HG02970 (cell line): ENCODE results near the gene CITED2.
"Not testable (repeated sequence)": the region's sequence is repeated elsewhere in the genome, so short reads cannot be mapped to it uniquely, and the experiment has no call there.

Experiments
- ATAC-seq: cut with Tn5 transposase; IDR thresholded peaks from one replicate; pipeline ENCODE4 v1.9.1; 2021; ENCODE audit warnings: mild to moderate bottlenecking, moderate library complexity, moderate number of reproducible peaks; ENCODE audit not compliant: unreplicated experiment, low FRiP score

CITED2 gene

DNA sequence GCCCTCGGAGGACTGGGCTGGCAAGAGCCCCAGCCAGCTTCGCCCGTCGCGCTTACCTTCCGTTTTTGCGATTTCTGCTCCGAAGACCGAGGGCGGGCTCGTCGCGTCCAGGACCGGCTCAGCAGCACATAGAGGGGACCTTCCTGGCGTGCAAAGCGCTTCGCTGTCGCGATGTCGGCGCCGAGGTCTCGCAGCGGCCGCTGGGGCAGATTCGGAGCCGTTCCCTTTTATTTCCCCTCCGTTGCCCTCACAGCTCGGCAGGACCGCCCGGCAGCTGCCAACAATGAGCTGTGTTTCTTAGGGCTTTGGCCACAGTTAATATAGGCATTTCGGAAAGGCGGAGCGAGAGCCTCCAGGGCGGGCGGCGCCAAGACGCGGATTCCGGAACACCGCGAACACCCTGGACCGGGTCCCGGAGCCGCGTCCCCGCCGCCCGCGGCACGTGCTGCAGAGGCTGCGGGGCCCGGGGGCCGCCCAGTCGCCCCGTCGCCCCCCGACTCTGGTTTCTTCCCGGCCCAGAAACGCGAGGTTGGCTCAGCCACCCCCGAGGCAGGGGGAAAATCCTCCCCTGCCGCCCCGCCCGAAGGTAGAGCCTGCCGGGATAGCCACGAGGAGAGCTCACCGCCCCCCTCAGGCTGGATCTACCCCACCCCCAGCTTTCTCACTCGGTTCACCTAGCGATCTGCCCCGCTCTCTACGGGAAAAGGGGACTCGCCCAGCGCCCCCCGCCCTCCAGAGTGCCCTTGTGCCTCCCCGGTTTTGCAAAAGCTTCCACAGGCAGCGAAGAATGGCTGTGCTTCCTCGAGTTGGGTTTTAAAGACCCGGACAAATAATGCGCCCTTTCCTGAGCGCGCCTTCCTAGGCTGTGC, at the start of gene CITED2:
TSS of gene CITED2 (minus strand) at position 292 of the 869 bp plus-strand sequence. CDS start 704 bp downstream, outside the sequence.
- peak; percentile 72 for ATAC-seq

GRCh38 chr6:139423037-139423703, 48.7 kb upstream of the CITED2 start:
- no peak for ATAC-seq

GRCh38 chr6:139422105-139423036, 47.9 kb upstream of the CITED2 start:
- ATAC-seq: no peak

DNA sequence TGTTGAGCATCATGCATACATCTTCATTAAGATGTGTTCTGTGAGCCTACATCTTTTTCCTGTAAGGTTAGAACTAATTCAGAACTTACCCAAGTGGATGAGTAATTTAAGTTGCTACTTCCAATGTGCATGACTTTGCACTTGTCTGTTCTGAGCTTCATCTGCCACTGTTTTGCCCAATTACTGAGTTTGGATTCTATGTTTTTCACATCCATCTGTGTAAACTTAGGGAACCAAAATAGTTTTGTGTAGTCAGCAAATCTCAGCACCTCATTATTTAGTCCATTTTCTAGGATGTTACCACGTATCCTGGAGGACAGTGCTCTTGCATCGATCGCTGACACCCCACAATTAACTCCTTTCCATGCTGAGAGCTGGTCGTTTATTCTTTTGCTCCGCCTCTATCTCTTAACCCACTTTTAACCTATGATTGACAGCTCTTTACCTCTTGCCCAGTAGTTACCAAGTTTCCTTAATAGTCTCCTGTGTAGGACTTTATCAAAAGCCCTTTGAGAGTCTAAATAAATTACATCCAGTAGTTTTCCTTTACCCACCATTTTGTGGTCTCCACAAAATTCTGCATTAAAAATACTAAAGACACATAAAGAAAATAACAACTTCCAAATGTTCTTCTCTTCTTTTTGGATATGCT, 44.2 kb upstream of the CITED2 start:
- no peak for ATAC-seq

DNA sequence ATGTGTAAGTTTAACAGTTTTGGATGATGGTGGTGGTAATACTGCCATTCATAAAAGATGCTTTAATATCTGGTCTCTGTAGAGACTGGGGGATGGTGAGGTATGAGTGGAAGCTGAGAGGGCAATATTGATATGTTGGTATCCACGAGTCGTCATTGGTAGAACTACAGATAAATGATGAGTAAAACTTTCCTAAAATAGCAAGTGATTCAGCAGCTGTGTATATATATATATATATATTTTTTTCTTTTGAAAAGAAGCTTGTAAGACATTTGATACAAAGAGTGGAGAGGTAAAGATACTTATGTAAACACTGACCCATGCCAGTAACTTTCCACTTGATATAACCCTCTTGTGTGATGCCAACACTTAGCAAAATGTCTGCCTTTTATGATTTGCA, 41.7 kb upstream of the CITED2 start:
- no peak for ATAC-seq

DNA sequence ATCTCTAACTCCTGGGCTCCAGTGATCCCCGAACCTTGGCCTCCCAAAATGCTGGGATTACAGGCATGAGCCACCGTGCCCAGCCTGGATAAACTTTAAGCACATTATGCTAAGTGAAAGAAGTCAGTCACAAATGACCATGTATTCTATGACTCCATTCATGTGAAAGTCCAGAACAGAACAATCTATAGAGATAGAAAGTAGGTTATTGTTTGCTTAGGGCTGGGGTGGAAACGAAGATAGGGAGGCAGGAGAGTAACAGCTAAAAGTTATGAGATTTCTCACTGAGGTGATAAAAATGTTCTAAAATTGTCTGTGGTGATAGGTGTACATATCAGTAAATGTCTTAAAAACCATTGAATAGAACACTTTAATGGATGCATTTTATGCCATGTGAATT, 40.9 kb upstream of the CITED2 start:
- ATAC-seq: no peak

- not testable (repeated sequence) for ATAC-seq
These were observed 37.7 kb upstream of the CITED2 start for GRCh38 chr6:139412103-139412502.

GRCh38 chr6:139409026-139409425, 34.6 kb upstream of the CITED2 start:
- ATAC-seq: no peak

GRCh38 chr6:139407718-139408222, 33.3 kb upstream of the CITED2 start:
- no peak for ATAC-seq

GRCh38 chr6:139406577-139407343, 32.3 kb upstream of the CITED2 start:
- ATAC-seq: no peak

DNA sequence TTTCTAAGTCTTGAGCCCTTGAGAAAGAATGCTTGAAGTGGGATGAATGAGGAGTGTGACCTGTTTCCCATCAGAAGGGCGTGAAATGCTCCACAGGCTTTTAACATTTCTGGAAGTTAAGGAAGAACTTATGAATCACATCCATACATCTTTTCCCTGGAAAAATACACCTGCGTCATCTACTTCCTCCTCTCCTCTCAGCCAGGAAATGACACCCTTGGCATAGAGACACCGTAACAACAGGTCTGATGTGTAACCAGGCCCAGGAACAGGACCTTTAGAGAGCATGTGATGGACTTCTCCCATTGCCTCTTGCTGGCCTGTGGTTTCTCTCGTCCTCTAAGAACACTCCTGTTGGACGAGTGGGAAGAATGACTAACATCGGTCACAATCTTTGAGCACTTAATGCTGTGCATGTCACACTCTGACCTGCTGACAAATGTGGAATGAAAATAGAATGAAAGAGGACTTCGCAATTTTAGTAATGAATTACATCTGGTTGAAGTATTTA, 28.5 kb upstream of the CITED2 start:
- no peak for ATAC-seq

GRCh38 chr6:139398658-139399057, 24.2 kb upstream of the CITED2 start:
- no peak for ATAC-seq

GRCh38 chr6:139395891-139396301, 21.4 kb upstream of the CITED2 start:
- no peak for ATAC-seq

- no peak for ATAC-seq
These were observed 20.9 kb upstream of the CITED2 start for GRCh38 chr6:139395371-139395770.

GRCh38 chr6:139394027-139394649, 19.7 kb upstream of the CITED2 start:
- no peak for ATAC-seq

GRCh38 chr6:139392794-139393193, 18.3 kb upstream of the CITED2 start:
- peak; percentile 87 for ATAC-seq

DNA sequence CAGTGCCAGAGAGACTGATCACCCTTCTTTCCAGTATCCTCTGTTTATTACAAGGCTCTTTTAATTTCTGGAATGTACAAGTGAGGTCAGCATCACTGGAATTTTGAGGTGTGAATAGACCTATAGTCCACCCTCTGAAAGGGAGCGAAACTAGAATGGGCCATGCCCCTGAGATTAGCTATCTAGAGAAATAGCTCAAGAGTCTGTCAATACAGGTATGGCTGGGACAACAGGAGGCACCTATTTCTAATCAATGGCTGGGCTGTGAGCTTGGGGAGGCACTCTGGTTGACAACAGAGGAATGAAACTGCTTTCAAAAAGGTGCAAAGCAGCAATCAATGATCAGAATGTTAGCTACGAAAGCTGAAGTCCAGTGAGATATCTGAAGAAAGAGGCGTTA, 17.3 kb upstream of the CITED2 start:
- ATAC-seq: no peak

DNA sequence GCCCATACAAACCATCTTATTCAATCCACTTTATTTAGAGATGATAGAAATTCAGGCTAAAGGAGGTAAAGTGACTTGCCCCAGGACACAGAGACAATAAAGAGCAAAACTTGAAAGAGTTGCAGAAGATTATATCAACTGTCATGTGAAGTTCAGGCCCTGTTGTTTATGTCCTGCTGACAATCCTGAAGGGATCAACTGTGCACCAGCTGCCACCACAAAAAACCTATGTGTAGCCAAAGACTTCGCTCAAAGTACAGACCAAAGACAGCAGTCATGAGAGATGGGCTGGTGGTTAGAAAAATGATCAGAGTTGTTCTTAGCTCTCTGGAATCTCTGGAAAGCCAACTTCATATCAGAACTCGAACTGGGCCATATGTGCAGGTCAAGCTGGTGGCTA, 16.0 kb upstream of the CITED2 start:
- ATAC-seq: no peak

DNA sequence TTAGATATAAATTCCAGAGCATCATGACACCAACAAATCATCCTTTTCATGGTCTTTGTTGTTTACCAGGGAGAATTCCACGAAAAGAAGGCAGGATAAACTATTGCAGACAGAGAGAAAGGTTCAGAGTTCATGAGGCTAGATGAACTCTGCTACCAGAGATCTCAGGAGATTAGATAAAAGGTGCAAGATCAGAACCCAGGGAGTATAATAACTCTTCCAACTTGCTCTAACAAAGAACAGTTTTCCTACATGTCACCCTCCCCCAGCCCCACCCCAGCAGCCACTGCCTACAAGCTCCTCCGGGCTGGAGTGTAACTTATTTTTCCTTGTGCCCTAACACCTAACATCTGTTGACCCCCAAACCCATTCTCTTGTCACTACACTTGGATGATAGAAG, 13.9 kb upstream of the CITED2 start:
- ATAC-seq: no peak
